Stimulated activated CD4-positive, alpha-beta T cell treated with anti-CD3 and anti-CD28 coated beads, Interleukin-1b, Interleukin-23, amount 100 ng/mL, for 1 hour (primary cell): ENCODE data around the gene RAB11FIP4.
"Not testable (repeated sequence)": the region's sequence is repeated elsewhere in the genome, so short reads cannot be mapped to it uniquely, and the experiment has no call there.

Experiments
- DNase-seq, 2 donors: peaks; one replicate each; pipeline ENCODE4 v3.0.0-alpha.2; 2020; ENCODE audit warnings: low read depth in 2 of 2

Gene RAB11FIP4, protein sequence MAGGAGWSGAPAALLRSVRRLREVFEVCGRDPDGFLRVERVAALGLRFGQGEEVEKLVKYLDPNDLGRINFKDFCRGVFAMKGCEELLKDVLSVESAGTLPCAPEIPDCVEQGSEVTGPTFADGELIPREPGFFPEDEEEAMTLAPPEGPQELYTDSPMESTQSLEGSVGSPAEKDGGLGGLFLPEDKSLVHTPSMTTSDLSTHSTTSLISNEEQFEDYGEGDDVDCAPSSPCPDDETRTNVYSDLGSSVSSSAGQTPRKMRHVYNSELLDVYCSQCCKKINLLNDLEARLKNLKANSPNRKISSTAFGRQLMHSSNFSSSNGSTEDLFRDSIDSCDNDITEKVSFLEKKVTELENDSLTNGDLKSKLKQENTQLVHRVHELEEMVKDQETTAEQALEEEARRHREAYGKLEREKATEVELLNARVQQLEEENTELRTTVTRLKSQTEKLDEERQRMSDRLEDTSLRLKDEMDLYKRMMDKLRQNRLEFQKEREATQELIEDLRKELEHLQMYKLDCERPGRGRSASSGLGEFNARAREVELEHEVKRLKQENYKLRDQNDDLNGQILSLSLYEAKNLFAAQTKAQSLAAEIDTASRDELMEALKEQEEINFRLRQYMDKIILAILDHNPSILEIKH

DNA sequence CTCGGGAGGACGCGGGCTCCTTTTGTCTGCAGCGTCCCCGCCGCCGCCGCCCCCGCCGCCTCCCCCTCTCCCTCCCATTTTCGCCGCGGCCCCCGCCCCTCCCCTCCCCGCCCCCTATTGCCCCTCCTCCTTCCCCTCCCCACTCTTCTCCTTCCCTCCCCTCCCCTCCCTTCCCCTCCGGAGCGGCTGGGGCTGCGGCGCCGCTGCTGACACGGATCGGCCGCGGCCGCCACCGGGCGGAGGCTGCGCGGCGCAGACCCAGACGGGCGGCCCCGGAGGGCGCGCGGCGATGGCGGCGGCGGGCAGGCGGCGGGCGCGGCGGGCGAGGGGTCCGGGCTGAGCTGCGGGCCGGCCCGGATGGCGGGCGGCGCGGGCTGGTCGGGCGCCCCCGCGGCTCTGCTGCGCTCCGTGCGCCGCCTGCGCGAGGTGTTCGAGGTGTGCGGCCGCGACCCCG lies at the start of gene RAB11FIP4:
TSS of gene RAB11FIP4 (plus strand) at position 180 of the 454 bp plus-strand sequence. CDS start at position 358, 178 bp downstream.
- DNase-seq, result no peak

DNA sequence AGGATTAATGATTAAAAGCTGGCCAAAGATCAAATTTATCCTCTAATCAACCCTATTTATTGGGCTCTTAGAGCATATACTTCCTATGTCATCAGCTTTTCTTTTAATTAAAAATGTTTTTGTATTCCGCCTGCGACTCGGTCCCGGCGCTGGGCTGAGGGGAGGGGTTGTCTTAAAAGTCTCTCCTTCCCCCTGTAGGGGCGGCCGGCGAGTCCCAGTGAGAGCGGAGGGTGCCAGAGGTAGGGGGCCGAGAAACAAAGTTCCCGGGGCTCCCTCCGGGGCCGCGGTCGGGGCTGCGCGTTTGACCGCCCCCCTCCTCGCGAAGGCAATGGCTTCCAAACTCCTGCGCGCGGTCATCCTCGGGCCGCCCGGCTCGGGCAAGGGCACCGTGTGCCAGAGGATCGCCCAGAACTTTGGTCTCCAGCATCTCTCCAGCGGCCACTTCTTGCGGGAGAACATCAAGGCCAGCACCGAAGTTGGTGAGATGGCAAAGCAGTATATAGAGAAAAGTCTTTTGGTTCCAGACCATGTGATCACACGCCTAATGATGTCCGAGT lies 46.2 kb upstream of the RAB11FIP4 start:
- not testable (repeated sequence) for DNase-seq

DNA sequence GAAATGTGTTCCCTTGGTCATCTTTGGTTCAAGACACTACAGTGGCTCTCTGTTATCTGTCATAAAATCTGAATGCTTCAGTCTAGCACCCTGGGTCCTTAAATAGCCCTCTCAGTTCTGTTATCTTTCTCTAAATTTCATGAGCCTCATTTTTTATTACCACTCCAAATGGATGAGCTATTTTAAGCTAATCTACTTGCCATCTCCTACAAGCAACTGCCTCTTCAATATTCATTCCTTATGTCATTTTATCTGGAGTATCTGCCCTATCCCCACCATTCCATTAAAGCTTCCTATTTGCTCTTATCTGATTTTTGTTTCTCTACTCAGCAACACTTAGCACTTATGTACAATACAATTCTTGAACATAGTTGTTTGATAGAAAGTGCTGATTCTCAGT lies 42.0 kb upstream of the RAB11FIP4 start:
- DNase-seq, result no peak

DNA sequence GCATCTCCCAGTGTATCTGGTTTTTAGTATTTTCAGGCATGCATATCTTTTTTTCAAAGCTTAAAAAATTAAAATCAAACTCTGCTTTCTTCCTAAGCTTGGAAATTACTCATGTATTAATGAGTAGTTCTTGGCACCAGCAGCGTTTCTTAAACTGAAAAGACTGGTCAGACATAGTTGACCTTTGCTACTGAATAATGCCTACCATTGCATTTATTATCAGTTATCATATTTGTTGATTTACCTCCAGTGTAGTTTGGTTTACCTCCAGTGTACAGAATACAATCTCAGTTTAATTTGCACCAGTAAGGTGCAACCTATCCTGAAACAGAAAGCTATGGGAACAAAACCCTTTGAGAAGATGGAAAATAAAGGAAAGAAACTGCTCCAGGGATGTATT lies 35.5 kb upstream of the RAB11FIP4 start:
- no peak for DNase-seq

DNA sequence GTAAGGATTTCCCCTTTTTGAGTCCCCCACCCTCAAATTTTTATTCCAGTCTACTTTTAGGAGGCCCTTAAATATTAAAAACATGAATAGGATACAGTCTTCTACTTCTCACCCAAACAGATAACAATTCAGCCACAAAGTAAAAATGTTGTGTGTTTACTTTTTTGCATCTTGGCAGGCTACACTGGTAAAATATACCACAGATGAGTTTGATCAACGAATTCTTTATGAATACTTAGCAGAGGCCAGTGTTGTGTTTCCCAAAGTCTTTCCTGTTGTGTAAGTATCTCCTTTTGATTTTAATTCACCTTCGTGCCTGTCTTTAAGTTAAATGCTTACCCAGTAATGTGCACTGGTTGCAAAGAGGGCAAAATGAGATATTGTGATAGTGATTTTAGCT lies 34.4 kb upstream of the RAB11FIP4 start:
- DNase-seq, result no peak

DNA sequence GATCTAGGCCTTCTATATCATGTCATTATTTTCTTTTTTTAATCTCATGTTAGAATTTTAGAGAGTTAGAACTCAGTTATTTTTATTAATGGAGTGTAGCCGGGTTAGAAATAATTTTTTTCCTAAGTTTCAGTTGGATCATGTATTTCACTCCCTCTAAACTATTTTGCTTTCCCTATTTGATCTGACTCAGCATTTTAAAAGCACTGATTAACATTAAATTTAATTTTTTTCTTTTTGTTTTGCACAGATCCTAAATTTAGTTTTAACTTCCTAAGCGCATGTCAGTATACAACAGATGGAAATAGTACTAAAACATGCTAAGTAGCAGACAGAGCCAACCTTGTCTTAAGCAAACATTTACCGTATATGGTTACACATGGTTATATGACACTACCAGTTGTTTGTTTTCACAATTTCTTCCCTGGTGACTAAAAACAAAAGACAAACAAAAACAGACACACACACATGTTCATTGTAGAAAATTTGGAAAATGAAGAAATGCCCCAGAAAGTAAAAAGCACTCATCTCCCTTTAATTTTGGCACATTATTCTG lies 33.6 kb upstream of the RAB11FIP4 start:
- no peak for DNase-seq

DNA sequence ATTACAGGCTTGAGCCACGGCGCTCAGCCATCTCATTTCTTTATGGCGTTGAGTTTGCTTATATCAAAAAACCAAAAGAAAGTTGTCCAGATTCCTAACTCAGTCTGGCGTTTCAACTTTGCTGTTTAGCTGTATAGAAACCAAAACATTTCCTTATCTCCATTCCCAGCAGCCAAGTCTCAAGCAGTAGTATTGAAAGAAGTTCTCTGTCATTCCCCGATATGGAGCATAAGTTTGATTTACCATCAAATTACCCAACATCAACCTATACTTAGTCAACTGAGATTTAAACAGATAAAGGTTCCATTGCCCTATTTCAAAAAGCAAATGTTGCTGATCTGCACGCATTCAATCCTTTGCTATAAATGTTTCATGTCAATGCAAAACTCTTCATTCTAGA lies 27.5 kb upstream of the RAB11FIP4 start:
- no peak for DNase-seq

DNA sequence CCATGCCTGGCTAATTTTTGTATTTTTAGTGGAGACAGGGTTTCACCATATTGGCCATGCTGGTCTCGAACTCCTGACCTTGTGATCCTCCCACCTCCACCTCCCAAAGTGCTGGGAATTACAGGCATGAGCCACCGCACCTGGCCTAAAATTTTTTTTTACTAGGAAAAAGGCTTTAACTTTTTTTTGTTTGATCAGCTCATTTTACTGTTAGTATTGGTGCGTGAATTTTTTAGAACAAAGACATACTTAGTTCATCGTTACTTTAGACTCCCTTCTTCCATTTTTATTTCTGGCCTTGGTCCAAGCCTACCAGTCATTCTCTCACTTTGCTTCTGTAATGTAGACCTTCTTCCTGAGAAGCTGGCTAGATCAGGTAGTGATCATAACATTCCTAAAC lies 25.4 kb upstream of the RAB11FIP4 start:
- no peak for DNase-seq

DNA sequence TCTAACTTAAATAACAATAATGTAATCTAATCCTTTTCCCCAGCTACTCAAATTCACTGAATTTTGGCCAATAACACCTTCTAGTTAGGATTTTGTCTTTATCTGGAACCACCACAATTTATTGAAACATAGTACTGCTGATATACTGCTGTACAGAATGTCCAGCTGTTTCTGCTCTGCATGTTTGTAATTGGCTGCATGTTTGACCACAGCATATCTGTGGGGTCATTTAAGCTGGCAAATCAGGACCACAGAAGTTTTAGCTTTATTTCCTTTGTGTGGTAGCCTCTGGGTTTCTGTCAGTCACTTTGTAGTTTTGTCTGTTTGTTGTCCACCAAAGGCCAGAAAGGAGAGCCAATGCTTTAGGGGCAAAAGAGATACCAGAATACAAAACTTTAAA lies 22.2 kb upstream of the RAB11FIP4 start:
- DNase-seq, result no peak

DNA sequence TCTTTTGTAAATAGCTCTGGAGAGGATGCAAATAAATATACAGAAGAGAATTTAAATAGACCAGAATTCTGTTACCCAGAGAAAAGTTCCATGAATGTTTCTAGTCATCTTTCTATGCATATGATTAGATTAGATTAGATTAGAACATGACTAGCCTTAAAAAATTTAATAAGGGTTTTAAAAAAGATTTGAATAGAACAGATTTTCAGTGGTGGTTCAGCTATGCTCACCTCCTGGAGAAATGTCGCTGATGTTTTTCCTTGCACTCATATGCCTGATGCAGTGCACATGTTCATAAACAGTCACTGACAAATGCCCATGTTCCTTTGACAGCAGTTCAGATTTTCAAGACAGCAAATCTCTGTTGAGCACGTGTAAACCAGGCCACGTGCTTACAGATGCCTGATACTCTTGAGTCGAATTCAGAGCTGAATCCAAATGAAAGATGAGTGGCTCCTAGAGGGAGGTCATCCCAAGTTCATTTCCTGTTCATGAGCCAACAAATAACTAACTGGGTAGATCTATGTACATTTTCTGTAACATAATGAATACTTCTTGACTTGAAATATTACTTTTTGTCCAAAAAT lies 19.9 kb upstream of the RAB11FIP4 start:
- DNase-seq, result no peak

DNA sequence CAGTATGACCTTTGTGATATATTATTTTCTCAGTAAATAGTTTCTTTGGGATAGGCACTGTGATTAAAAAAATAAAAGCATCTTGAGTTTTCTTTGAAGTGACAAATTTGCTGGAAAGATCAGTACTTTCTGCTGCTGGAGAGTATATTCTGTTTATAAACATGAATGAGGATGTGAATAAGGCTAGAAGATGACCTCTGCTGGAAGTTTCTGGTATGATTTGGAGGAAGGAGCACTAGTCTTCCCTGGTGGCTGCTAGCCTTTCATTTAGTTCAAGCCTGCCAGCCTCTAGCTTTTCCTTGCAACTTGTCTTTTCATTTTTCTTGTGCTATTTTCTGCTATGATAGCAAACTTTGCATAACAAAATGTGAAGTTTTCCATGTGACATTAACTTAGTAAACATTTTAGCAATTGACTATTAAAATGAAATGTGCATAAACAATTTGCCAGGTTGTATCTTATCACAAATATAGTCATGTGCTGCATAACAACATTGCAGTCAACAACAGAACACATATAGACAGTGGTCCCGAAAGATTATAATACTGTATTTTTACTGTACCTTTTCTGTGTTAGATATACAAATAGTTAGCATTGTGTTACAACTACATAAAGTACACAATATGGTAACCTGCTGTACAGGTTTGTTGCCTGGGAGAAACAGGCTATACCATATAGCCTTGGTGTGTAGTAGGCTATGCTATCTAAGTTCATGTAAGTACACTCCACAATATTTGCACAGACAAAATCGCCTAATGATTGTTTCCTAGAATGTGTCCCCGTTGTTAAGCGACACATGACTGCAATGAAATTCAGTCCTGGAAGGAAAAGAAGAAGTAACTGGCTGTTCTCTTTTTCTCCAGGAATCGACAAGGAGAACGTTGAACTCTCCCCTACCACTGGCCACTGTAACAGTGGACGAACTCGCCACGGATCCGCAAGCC lies 18.1 kb upstream of the RAB11FIP4 start:
- no peak for DNase-seq

DNA sequence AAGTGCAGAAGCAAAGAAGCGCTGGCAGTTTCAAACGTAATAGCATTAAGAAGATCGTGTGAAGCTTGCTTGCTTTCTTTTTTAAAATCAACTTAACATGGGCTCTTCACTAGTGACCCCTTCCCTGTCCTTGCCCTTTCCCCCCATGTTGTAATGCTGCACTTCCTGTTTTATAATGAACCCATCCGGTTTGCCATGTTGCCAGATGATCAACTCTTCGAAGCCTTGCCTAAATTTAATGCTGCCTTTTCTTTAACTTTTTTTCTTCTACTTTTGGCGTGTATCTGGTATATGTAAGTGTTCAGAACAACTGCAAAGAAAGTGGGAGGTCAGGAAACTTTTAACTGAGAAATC lies 17.4 kb upstream of the RAB11FIP4 start:
- DNase-seq, result no peak

DNA sequence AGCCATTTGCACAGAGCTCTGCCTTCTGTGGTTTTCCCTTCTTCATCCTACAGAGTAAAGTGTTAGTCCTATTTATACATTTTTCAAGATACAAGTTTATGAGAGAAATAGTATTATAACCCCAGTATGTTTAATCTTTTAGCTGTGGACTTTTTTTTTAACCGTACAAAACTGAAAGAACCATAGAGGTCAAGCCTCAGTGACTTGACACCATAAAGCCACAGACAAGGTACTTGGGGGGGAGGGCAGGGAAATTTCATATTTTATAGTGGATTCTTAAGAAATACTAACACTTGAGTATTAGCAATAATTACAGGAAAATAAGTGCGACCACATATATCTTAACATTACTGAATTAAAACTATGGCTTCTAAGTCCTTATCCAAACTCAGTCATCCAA lies 17.0 kb upstream of the RAB11FIP4 start:
- DNase-seq, result no peak

DNA sequence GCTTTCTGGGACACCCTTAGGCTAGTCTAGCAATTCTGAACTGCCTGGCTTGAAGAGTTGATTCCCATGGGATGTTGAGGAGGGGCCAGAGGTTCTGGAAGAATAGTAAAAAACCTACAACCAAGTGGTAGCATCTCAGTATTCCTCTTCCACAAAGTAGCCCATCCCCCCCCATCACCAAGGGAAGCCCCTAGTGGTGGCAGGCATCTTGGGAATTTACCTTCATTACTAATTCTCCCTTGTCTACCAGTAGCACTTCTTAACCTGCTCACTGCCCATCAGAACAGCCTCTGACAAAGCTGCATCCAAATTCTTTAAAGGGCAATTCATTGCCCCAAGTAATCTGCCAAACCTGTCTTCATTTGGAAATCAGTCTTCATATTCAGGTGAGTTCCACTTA lies 12.8 kb upstream of the RAB11FIP4 start:
- no peak for DNase-seq

DNA sequence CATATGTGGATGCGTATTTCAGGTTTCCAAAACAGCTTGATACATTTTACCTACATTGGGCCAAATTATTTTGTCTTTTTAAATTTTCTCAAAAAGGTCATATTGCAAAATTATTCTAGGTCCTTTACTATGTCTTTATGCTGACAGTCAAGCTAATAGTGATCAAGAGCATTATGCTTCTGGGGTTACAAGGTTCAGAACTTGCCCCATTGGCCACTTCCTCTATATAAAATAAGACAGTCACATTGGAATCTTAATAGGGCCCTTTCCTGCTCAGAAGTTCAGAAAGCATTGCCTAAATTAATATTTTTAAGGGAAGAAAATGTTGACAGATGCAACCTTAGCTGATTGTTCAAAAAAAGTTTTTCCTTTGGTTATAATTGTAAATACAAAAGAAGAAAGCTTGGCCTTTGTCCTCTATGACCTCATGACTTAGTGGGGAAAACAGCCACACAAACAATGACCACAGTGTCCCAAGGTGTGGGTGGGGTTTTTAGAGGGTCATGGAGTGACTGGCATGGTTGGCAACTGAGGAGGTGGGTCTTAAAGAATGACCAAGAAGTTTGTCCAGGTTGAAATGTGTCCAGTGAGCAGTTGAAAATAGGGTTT lies 11.8 kb upstream of the RAB11FIP4 start:
- no peak for DNase-seq

DNA sequence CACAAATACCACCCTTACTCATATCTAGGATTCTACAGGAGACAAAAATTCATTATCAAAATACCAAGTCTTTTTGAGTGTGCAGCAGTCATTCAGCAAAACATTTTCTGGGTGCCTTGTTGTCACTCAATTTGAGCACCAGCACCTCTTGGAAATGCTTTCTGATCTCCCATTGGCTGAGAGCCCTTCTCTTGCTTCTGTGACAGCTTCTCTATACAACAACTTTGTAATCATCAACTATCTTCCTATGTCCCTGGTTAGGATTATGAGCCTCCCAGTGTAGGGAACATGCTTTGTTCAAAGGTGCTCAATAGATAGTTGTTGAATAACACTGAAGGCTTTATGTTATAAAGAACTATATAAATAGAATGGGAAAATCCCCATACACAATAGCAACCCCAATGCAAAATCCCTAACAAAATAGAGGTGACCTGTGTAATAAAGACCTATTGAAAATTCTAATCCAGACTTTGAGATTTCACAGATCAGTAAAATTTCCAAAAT lies 10.3 kb upstream of the RAB11FIP4 start:
- no peak for DNase-seq

DNA sequence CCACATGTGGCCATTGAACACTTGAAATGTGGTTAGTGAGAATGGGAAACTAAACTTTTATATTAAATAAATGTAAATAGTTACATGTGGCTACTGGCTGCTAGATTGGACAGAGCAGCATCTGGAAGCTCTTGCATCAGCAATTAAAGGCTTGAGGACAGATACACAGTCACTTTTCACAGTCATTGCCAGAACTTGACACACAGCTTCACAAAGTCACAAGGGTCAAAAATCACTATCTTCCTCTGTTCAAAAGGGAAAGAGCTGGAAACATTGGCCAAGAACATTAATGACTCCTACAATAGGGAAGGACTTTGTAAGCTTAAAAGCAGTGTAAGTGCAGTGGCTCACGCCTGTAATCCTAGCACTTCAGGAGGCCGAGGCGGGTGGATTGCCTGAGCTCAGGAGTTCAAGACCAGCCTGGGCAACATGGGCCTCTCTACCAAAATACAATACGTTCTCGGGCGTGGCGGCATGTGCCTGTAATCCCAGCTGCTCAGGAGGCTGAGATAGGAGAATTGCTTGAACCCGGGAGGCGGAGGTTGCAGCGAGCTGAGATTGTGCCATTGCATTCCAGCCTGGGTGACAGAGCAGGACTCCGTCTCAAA lies 8.7 kb upstream of the RAB11FIP4 start:
- not testable (repeated sequence) for DNase-seq

DNA sequence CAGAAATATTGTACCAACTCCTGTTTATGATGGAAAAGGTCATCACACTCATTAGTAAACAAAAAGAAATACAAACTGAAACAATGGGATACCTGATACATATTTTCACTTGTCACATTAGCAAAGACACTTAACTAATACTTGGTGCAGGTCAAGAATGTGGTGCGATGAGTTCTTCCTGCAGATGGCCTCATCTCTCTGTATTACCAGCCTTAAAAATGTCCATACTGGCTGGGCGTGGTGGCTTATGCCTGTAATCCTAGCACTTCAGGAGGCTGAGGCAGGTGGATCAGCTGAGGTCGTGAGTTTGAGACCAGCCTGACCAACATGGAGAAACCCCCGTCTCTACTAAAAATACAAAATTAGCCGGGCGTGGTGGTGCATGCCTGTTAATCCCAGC lies 8.0 kb upstream of the RAB11FIP4 start:
- not testable (repeated sequence) for DNase-seq

DNA sequence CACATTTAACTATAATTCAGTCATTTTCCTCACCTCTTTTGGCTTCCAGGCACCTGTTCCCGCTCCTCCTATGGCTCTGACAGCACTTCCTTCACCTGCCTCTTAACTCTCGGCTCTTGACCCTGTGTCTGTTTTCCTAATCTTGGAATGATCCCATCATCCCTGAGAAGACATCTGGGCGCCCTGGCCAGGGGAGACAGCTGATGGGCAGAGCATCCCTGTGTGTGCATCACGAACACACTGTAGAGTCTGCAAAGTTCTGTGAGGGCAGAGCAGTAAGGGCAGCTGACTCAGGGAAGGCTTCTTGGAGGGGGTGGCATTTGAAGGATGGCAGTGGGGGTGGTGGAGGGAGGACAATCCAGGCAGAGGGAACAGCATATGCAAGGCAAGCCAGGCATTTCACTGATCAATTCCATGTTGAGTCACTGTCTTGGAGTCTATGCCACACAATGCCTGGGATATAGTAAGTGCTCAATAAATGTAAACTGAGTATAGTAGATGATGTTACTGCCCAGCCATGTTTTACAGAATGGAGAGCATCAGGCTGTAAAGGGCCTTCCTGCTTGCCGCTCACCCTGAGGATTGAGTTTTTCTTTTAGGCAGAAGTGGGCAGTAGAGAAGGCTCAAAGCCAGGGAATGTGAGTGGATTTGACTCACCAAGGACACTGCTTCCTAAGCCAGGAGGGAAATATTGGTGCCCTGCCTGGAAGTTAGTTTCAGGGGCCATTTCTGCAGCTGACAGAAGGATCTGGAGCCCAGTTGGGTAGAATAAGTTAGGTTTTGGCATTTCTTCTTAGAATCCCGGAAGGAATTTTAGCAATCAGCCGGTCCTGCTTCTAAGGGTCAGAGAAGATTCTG lies 5.8 kb upstream of the RAB11FIP4 start:
- no peak for DNase-seq
